Sigmoid colon (tissue), 4 donors: ENCODE results near the gene CDRT15L2.
"Not testable (repeated sequence)": the region's sequence is repeated elsewhere in the genome, so short reads cannot be mapped to it uniquely, and the experiment has no call there.

ENCODE experiments used
- POLR2AphosphoS5 ChIP-seq, 4 donors: sonication (generic); formaldehyde crosslinking; IDR thresholded peaks; one replicate each; pipeline ENCODE4 v1.6.1; 2017; ENCODE audit warnings: antibody characterized with exemption in 4 of 4
- TF ChIP-seq, protein P1 (sequence below), 4 experiments: fragments of 450-650 bp in 3 of 4; fragments of 200-600 bp in 1 of 4; IDR thresholded peaks; one replicate each; pipeline ENCODE4 v1.5.1; 2016 to 2019; ENCODE audit warnings: antibody characterized with exemption in 4 of 4, mild to moderate bottlenecking in 3 of 4, moderate library complexity in 2 of 4

DNA sequence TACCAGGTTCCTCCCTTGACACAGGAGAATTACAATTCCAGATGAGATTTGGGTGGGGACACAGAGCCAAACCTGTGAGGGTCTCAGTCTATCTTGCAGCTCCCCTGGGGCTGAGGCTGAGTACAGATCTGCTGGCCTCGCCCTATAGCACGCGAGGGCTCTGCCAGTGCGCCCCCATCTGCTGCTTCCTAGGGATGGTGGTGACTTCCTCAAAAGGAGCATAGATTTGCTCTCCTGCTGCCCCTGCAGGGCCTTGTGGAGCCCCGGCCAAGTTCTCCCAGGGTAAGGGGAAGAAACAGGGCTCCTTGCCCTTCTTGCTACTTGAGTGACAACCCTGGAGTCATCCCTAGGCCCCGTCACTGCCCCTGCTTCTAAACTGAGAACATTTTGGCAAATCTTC is 26.6 kb upstream of the CDRT15L2 start:
- TF ChIP-seq, protein P1, sequence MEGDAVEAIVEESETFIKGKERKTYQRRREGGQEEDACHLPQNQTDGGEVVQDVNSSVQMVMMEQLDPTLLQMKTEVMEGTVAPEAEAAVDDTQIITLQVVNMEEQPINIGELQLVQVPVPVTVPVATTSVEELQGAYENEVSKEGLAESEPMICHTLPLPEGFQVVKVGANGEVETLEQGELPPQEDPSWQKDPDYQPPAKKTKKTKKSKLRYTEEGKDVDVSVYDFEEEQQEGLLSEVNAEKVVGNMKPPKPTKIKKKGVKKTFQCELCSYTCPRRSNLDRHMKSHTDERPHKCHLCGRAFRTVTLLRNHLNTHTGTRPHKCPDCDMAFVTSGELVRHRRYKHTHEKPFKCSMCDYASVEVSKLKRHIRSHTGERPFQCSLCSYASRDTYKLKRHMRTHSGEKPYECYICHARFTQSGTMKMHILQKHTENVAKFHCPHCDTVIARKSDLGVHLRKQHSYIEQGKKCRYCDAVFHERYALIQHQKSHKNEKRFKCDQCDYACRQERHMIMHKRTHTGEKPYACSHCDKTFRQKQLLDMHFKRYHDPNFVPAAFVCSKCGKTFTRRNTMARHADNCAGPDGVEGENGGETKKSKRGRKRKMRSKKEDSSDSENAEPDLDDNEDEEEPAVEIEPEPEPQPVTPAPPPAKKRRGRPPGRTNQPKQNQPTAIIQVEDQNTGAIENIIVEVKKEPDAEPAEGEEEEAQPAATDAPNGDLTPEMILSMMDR (IDR thresholded peaks at IDR 0.05): not testable (repeated sequence)
- TF ChIP-seq POLR2AphosphoS5 (IDR thresholded peaks at IDR 0.05): not testable (repeated sequence)
